GM20000 (cell line): ENCODE results near the gene RANGAP1.
A peak's percentile ranks its signal among the peaks of the same experiment; 100 is the strongest.

Experiments used
- DNase-seq: peaks from one replicate; pipeline ENCODE4 v3.0.0; 2012; ENCODE audit warnings: low spot score
- TF ChIP-seq, protein P1 (sequence below): IDR thresholded peaks from 2 replicates; pipeline ENCODE4 v1.5.1; 2012; ENCODE audit warnings: mild to moderate bottlenecking, control low read depth; ENCODE audit errors: extremely low read depth, missing control alignments

The RANGAP1 gene

DNA sequence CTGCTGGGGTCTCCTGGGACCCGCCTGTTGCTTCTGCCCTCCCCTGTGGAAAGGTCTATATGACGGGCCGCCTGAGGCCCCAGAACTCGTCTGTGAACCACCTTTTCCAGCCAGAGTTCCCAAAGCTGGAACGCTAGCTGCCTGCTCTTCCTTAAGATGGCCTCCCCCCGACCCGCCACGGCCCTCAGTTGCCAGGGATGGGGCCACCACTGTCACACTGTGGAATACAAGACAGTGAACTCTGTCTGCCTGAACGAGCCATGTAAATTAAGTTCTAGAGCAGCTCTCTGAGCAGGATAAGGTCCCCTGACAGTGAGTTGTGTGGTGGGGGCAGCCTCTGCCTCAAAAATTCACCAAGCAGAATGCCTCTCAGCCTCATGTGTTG, 55.6 kb downstream of the RANGAP1 start:
- DNase-seq, result no peak
- TF ChIP-seq, protein P1, sequence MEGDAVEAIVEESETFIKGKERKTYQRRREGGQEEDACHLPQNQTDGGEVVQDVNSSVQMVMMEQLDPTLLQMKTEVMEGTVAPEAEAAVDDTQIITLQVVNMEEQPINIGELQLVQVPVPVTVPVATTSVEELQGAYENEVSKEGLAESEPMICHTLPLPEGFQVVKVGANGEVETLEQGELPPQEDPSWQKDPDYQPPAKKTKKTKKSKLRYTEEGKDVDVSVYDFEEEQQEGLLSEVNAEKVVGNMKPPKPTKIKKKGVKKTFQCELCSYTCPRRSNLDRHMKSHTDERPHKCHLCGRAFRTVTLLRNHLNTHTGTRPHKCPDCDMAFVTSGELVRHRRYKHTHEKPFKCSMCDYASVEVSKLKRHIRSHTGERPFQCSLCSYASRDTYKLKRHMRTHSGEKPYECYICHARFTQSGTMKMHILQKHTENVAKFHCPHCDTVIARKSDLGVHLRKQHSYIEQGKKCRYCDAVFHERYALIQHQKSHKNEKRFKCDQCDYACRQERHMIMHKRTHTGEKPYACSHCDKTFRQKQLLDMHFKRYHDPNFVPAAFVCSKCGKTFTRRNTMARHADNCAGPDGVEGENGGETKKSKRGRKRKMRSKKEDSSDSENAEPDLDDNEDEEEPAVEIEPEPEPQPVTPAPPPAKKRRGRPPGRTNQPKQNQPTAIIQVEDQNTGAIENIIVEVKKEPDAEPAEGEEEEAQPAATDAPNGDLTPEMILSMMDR, result no peak

DNA sequence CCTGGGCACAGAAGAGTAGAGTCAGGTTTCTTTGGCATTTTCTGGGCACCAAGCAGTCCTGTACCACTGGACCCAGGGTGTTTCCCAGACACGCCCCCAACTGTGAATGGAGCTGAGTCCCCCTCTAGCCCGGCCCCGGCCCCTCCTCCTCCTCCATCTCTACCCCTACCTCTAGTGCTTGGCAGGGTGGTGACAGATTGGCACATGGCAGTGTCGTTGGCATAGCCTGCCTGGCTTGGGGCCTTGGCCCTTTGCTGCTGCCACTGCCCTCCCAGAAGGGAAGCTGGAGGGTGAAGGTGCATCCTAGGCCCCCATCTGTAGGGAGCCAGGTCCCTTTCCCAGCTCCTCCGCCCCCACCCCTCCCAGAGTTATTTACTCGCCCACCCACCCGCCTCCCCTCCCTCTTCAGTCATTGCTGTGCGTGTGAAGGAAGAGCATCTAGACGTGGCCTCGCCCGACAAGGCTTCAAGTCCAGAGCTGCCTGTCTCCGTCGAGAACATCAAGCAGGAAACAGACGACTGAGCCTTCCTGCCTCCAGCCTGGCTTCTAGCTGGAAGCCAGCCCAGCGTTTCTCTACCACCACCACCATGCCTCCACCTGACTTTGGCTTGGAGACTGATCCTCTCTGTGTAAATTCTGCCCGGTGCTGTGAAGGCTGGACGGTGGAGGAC, 56.1 kb downstream of the RANGAP1 start:
- DNase-seq, result no peak
- TF ChIP-seq, protein P1, result no peak

DNA sequence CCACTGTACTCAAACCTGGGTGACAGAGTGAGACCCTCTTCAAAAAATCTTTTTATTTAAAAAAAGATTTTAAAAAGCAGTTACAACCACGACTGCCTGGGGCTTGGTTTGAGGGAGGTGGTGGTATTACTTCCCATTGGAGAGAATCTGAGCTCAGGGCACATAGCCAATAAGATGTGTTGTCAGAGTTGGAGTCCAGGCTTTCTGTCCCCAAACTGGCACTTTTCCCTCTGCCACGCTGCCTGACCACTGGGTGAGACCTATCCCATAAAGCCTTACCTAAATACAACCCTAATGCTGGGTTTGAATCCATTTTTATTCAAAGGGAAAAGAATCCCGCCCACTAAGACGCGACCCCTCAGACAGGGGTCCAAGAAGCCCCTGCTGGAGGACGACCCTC, 56.8 kb downstream of the RANGAP1 start:
- DNase-seq, result no peak
- TF ChIP-seq, protein P1, result no peak

DNA sequence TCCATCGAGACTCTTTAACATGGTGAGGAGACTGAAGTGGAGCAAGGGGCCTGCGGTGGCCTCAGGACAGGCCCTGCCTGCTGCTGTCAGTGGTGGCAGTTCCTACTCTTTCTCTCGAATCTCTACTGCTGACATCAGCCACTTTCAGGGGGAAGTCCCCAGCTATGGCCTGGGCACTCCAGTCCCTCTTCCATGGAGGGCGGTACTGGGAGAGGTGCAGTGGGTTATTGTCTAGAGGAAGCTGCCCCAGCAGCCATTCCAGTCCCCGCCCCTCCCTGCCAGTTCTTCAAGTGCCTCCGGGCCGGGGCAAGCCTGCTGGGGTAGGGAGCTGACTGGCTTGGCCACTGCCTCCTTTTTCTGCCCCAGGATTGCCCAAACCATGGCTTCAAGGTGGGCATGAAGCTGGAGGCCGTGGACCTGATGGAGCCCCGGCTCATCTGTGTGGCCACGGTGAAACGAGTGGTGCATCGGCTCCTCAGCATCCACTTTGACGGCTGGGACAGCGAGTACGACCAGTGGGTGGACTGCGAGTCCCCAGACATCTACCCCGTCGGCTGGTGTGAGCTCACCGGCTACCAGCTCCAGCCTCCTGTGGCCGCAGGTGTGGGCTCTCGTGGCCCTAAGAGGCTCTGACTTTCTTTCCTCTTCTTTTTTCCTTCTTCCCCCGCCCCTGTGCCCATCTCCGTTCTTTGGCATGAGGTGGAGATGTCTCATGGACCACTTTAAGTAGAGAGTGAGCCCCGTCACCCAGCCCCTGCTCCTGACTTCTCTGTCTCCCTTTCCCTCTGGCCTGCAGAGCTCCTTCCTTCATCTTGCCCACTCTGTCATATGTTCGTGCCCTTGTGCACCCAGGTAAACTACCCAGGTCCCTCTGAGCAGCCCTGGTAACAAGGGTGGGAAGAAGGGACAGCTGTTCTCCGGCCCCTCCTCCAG, 59.0 kb downstream of the RANGAP1 start:
- no peak for DNase-seq
- TF ChIP-seq, protein P1, result no peak

DNA sequence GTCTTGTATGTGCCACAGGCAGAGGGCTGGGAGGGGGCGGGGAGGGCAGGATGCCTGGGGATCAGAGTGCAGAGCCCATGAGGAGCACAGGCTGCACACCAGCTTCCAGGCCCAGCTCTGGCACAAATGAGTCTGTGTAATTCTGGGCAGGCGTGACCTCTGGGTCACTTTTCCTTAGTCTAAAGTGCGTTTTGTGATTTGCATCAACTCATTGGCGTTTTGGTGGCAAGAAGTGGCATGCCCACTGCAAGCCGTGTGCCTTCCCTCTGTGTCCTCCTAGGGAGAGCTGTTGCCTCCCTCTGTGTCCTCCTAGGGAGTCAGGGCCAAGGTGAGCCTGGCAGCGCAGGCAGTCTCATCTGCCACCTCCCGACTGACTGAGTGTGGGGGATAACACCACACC, 62.5 kb downstream of the RANGAP1 start:
- TF ChIP-seq, protein P1, result no peak
- DNase-seq, result no peak

DNA sequence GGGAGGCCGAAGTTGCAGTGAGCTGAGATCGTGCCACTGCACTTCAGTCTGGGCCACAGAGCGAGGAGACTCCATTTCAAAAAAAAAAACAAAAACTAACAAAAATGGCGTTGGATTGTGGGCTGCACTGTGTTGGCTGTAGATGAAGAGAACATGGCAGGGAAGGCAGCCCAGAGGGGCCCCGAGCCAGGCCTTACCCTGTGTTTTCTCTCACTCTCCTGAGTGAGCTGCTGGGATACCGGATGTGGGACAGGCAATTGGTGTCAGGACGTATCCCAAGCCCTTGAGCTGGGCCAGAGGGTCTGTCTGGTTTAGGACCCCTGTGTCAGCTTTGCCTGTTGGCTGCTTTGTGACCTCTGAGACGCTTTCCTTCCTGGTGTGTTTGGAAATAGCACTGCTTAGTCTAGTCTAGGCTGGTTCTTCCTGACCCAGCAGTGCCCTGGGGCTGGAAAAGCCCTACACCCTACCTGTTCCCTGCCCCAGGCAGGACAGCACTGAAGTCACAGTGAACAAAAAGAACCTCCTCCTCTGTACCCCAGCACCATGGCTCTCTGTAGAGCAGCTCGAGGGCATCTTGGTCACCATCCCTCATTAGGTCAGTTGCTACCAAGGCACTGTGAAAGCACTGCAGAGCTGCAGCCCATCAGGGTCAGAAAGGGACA, 63.0 kb downstream of the RANGAP1 start:
- no peak for DNase-seq
- TF ChIP-seq, protein P1, result no peak

DNA sequence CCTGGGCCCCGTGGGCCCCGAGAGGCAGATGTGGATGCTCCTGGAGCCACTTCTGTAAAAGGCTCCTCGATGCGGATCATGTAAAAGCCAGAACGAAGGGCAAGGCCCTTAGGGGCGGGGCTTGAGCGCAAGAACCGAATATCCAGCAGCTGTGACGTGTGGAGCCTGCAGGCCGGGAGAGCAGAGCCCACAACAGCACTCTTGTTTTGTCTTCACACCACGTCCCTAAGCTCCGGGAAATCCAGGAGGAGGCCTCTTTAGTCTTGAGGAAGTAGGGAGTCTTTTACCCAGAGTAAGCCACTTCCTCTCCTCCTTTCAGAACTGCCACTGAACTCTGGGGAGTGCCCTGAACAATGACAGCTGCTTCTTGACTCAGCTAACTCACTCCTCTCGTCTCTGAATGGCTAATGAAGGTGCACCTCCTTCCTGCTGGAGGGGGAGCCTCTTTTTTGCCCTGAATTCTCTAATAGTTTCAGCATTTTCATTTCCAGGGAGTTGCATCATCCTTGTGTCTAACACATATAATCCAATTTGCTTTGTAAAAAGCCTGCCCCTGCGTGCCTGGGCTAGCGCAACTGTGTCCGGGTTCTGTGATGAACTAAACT, 68.3 kb downstream of the RANGAP1 start:
- peak; percentile 70 for DNase-seq
- TF ChIP-seq, protein P1, result no peak
